HFF-Myc (cell line): Measurements from ENCODE around the gene TMEM62.

Experiments used
- DNase-seq: peaks from one replicate; pipeline ENCODE4 v3.0.0-alpha.2; 2011; ENCODE audit warnings: low read depth; ENCODE audit errors: extremely low read depth
- H3K4me3 ChIP-seq: replicated peaks from 2 replicates; pipeline ENCODE4 v1.5.1; 2011; ENCODE audit warnings: low read depth, mild to moderate bottlenecking, control low read depth, low read length
- CTCF ChIP-seq: IDR thresholded peaks from 2 replicates; pipeline ENCODE4 v1.5.1; 2012; ENCODE audit warnings: mild to moderate bottlenecking, low read depth, low read length, control low read depth; ENCODE audit errors: missing control alignments

Gene TMEM62

GRCh38 chr15:43214592-43215295 lies 81.4 kb downstream of the TMEM62 start:
- no peak for TF ChIP-seq CTCF
- DNase-seq, result no peak
- H3K4me3 ChIP-seq, result no peak overlapping the region

- peak; percentile 14 for DNase-seq
- no peak for TF ChIP-seq CTCF
- H3K4me3 ChIP-seq, result no peak overlapping the region
These were observed 82.6 kb downstream of the TMEM62 start for GRCh38 chr15:43215961-43216360.

GRCh38 chr15:43218908-43219706 lies 85.7 kb downstream of the TMEM62 start:
- peak; percentile 9 for DNase-seq
- peak; percentile 38 for TF ChIP-seq CTCF
- no peak overlapping the region for H3K4me3 ChIP-seq

- no peak for TF ChIP-seq CTCF
- no peak for DNase-seq
- H3K4me3 ChIP-seq, result no peak overlapping the region
These were observed 86.8 kb downstream of the TMEM62 start for GRCh38 chr15:43219929-43220928.

- no peak for DNase-seq
- no peak for TF ChIP-seq CTCF
- no peak within 1 kb of the TSS for H3K4me3 ChIP-seq
These were observed 87.6 kb downstream of the TMEM62 start, which contains the start of gene EPB42 for GRCh38 chr15:43220991-43221403. Gene EPB42, minus strand, starts transcription at chr15:43221018. Its CDS starts 193 bp downstream, at chr15:43220825.

GRCh38 chr15:43221422-43221821 lies 88.0 kb downstream of the TMEM62 start:
- no peak overlapping the region for H3K4me3 ChIP-seq
- TF ChIP-seq CTCF, result no peak
- no peak for DNase-seq
